ENCODE data around the gene LACRT.

DNA sequence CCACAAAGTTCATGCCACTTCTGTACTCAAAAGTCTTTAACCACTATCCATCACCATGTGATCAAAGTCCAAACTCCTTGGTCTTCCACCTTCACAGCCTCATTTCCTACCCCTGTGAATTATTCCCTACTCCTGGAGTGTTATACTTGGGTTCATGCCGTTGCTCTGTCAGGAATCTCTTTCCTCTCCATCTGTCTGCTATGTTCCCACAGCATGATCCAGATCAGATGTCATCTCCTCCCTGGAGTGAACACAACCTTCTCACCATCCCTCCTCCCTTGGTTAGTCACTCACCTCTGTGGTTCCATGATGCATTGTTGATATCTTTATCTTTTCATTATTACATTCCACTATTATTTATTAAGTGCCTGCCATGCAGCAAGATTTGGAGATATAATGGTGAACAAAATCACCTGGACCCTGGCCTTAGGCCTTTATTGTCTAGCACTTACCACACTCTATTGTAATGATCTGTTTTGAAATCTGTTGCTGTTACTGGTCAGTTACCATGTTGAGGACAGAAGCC lies 22.4 kb downstream of the LACRT start:
- TF ChIP-seq FOSL1 (tag; conservative IDR thresholded peaks at IDR 0.05): no peak
- TF ChIP-seq, protein P1, sequence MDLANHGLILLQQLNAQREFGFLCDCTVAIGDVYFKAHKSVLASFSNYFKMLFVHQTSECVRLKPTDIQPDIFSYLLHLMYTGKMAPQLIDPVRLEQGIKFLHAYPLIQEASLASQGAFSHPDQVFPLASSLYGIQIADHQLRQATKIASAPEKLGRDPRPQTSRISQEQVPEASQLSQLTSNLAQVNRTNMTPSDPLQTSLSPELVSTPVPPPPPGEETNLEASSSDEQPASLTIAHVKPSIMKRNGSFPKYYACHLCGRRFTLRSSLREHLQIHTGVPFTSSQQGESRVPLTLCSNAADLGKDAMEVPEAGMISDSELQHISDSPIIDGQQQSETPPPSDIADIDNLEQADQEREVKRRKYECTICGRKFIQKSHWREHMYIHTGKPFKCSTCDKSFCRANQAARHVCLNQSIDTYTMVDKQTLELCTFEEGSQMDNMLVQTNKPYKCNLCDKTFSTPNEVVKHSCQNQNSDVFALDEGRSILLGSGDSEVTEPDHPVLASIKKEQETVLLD (IDR thresholded peaks at IDR 0.05): no peak
- TF ChIP-seq FOXM1 (IDR thresholded peaks at IDR 0.05; ENCODE audit: low read depth): no peak
- TF ChIP-seq FOXM1 (CRISPR knock-in tag; IDR thresholded peaks at IDR 0.05; ENCODE audit: low read depth): no peak
- TF ChIP-seq, protein P2, sequence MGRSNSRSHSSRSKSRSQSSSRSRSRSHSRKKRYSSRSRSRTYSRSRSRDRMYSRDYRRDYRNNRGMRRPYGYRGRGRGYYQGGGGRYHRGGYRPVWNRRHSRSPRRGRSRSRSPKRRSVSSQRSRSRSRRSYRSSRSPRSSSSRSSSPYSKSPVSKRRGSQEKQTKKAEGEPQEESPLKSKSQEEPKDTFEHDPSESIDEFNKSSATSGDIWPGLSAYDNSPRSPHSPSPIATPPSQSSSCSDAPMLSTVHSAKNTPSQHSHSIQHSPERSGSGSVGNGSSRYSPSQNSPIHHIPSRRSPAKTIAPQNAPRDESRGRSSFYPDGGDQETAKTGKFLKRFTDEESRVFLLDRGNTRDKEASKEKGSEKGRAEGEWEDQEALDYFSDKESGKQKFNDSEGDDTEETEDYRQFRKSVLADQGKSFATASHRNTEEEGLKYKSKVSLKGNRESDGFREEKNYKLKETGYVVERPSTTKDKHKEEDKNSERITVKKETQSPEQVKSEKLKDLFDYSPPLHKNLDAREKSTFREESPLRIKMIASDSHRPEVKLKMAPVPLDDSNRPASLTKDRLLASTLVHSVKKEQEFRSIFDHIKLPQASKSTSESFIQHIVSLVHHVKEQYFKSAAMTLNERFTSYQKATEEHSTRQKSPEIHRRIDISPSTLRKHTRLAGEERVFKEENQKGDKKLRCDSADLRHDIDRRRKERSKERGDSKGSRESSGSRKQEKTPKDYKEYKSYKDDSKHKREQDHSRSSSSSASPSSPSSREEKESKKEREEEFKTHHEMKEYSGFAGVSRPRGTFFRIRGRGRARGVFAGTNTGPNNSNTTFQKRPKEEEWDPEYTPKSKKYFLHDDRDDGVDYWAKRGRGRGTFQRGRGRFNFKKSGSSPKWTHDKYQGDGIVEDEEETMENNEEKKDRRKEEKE (IDR thresholded peaks at IDR 0.05; ENCODE audit: borderline replicate concordance in 1 of 2, control insufficient read depth in 1 of 2, low read depth in 2 of 2, low read length in 1 of 2): no peak
- TF ChIP-seq, protein P3, sequence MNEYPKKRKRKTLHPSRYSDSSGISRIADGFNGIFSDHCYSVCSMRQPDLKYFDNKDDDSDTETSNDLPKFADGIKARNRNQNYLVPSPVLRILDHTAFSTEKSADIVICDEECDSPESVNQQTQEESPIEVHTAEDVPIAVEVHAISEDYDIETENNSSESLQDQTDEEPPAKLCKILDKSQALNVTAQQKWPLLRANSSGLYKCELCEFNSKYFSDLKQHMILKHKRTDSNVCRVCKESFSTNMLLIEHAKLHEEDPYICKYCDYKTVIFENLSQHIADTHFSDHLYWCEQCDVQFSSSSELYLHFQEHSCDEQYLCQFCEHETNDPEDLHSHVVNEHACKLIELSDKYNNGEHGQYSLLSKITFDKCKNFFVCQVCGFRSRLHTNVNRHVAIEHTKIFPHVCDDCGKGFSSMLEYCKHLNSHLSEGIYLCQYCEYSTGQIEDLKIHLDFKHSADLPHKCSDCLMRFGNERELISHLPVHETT (CRISPR knock-in tag; conservative IDR thresholded peaks at IDR 0.05 in 1 of 2, IDR thresholded peaks at IDR 0.05 in 1 of 2): no peak
- no peak for TF ChIP-seq JUND (IDR thresholded peaks at IDR 0.05; ENCODE audit: borderline replicate concordance, low read depth, low read length)
- no peak for TF ChIP-seq JUND (tag; IDR thresholded peaks at IDR 0.05; ENCODE audit: borderline replicate concordance, low read depth, low read length)
- no peak for TF ChIP-seq USF1 (CRISPR knock-in tag; IDR thresholded peaks at IDR 0.05)
- TF ChIP-seq BHLHE40 (IDR thresholded peaks at IDR 0.05; ENCODE audit: low read length): no peak
- TF ChIP-seq, protein P4, sequence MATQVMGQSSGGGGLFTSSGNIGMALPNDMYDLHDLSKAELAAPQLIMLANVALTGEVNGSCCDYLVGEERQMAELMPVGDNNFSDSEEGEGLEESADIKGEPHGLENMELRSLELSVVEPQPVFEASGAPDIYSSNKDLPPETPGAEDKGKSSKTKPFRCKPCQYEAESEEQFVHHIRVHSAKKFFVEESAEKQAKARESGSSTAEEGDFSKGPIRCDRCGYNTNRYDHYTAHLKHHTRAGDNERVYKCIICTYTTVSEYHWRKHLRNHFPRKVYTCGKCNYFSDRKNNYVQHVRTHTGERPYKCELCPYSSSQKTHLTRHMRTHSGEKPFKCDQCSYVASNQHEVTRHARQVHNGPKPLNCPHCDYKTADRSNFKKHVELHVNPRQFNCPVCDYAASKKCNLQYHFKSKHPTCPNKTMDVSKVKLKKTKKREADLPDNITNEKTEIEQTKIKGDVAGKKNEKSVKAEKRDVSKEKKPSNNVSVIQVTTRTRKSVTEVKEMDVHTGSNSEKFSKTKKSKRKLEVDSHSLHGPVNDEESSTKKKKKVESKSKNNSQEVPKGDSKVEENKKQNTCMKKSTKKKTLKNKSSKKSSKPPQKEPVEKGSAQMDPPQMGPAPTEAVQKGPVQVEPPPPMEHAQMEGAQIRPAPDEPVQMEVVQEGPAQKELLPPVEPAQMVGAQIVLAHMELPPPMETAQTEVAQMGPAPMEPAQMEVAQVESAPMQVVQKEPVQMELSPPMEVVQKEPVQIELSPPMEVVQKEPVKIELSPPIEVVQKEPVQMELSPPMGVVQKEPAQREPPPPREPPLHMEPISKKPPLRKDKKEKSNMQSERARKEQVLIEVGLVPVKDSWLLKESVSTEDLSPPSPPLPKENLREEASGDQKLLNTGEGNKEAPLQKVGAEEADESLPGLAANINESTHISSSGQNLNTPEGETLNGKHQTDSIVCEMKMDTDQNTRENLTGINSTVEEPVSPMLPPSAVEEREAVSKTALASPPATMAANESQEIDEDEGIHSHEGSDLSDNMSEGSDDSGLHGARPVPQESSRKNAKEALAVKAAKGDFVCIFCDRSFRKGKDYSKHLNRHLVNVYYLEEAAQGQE (IDR thresholded peaks at IDR 0.05; ENCODE audit: borderline replicate concordance): no peak
- TF ChIP-seq, protein P4 (CRISPR knock-in tag; IDR thresholded peaks at IDR 0.05; ENCODE audit: low read depth): no peak
- TF ChIP-seq NR2C2 (CRISPR knock-in tag; IDR thresholded peaks at IDR 0.05): no peak
- no peak for TF ChIP-seq NR2C2 (tag; IDR thresholded peaks at IDR 0.05)
- no peak for TF ChIP-seq FOXJ3 (CRISPR knock-in tag; IDR thresholded peaks at IDR 0.05)
- no peak for TF ChIP-seq PML (IDR thresholded peaks at IDR 0.05; ENCODE audit: low read length)
- TF ChIP-seq TAF1 (IDR thresholded peaks at IDR 0.05; ENCODE audit: control insufficient read depth, extremely low read depth, insufficient read depth, low read length, severe bottlenecking): no peak

All from K562 (cell line).